NCI-H2171 treated with DMSO at 0.1 percent for 48 hours (cell line): Measurements from ENCODE around the gene DNAJB12.

ENCODE experiments used
- DNase-seq: peaks from one replicate; lab custom pipeline; 2025; lab: John Stamatoyannopoulos, UW

DNAJB12 gene

GRCh38 chr10:72292223-72292691 is 62.5 kb downstream of the DNAJB12 start:
- no peak for DNase-seq

GRCh38 chr10:72291019-72291532 is 63.6 kb downstream of the DNAJB12 start:
- DNase-seq, result no peak

GRCh38 chr10:72285972-72286521 is 68.7 kb downstream of the DNAJB12 start:
- no peak for DNase-seq

GRCh38 chr10:72283131-72283530 is 71.6 kb downstream of the DNAJB12 start:
- no peak for DNase-seq
